ENCODE measurements around the gene CCDC117.

DNA sequence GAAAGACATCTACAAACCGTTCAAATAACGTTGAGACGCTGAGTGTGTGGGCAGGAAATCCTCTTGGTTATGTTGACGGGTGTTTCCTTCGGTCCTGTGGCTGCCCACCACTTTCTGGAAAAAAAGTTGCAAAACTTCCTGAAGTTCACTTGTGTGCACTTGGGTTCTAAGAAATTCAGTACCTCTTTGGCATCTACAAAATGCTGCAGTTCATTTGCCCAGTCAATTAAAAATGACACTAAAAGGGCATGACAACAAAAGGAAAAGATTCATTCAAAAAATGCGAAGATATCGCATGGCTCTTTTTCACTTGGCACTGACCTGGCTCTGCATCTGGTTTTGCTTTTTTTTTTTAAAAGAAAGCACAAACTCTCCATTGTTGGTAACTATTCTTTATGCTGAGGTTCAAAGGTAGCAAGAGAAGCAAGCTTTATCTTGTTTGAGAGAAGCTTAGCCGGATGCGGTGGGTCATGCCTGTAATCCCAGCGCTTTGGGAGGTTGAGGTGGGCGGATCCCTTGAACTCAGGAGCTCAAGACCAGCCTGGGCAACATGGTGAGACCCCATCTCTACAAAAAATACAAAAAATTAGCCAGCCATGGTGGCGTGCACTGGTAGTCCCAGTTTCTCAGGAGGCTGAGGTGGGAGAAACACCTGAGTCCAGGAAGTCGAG, 38.5 kb downstream of the CCDC117 start:
- TF ChIP-seq FOXK2 (IDR thresholded peaks at IDR 0.05), result no peak
- no peak for TF ChIP-seq ZNF384 (IDR thresholded peaks at IDR 0.05)
- no peak for TF ChIP-seq ARNT (IDR thresholded peaks at IDR 0.05)
- no peak for TF ChIP-seq SP1 (IDR thresholded peaks at IDR 0.05)
- TF ChIP-seq FOXM1 (IDR thresholded peaks at IDR 0.05; ENCODE audit: borderline replicate concordance), result no peak
- TF ChIP-seq BHLHE40 (IDR thresholded peaks at IDR 0.05; ENCODE audit: borderline replicate concordance), result no peak
- no peak for TF ChIP-seq CTBP1 (IDR thresholded peaks at IDR 0.05; ENCODE audit: borderline replicate concordance)
- TF ChIP-seq, protein P1, sequence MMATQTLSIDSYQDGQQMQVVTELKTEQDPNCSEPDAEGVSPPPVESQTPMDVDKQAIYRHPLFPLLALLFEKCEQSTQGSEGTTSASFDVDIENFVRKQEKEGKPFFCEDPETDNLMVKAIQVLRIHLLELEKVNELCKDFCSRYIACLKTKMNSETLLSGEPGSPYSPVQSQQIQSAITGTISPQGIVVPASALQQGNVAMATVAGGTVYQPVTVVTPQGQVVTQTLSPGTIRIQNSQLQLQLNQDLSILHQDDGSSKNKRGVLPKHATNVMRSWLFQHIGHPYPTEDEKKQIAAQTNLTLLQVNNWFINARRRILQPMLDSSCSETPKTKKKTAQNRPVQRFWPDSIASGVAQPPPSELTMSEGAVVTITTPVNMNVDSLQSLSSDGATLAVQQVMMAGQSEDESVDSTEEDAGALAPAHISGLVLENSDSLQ (IDR thresholded peaks at IDR 0.05), result no peak
- no peak for TF ChIP-seq NFRKB (IDR thresholded peaks at IDR 0.05)
- no peak for TF ChIP-seq HDGF (IDR thresholded peaks at IDR 0.05; ENCODE audit: borderline replicate concordance)

Data from HEK293T (cell line).